Measurements from ENCODE around the gene CHD8. TPM values are rescaled to one million over a fixed set of nuclear protein-coding genes. Genes with fewer than 3 reads are reported as not detected.

CHD8 gene
- total RNA-seq, 1 experiment from 2014 or later, result 135 TPM

DNA sequence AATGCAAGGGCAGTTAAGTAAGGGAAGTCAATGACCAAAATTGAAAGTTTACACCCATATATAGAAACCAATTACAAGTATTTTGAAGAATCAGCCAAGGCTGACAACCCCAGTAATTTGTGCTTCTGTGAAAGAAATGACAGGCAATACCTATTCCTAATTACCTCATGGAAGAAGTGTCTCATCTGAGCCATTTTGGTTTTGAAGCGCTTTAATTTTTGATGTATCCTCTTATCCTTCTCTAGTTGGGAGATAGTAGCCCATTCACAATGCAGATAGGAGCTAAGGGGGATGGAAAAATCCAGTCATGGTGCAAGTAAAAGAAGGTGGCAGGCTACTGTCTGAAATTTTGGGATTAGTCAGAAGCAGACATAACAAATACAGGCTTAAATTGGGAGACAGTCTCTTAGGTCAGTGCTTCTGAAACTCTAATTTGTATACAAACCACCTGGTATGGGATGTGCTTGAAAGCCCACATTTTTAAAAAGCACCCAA, 41.7 kb downstream of the CHD8 start:
- Histone ChIP-seq H3K18ac (ENCODE audit: insufficient read length, low read depth, low read length) (no peak overlapping the region), H2AFZ (ENCODE audit: low read length) (no peak overlapping the region), H3K79me1 (ENCODE audit: insufficient read depth, low read depth, low read length, poor library complexity, severe bottlenecking) (peaks cover 3% of the 10 kb centered on the region), H3K56ac (ENCODE audit: insufficient read length, low read depth, low read length) (no peak overlapping the region), H2BK15ac (ENCODE audit: low read depth, low read length) (no peak overlapping the region), H2BK5ac (ENCODE audit: insufficient read length, low read length) (no peak overlapping the region), H3K4me1 (ENCODE audit: insufficient read depth, low read length) (no peaks in the 10 kb centered on the region), H3K4ac (ENCODE audit: low read depth, low read length) (no peak overlapping the region), H2AK5ac (ENCODE audit: insufficient read length, low read length) (no peak overlapping the region), H3K9ac (ENCODE audit: extremely low read depth, insufficient read length, low read length) (no peak overlapping the region), H2BK20ac (ENCODE audit: low read depth, low read length, poor library complexity, severe bottlenecking) (no peak overlapping the region), H4K5ac (ENCODE audit: insufficient read length, low read depth, low read length) (no peak overlapping the region), H3K23ac (ENCODE audit: insufficient read length, low read depth, low read length) (no peak overlapping the region), H3K4me2 (ENCODE audit: insufficient read depth, insufficient read length, low read length) (no peak overlapping the region), H3K23me2 (ENCODE audit: insufficient read length, low read depth, low read length, poor library complexity, severe bottlenecking) (no peaks in the 10 kb centered on the region), H4K20me1 (ENCODE audit: control insufficient read depth, insufficient read depth, insufficient read length) (no peaks in the 10 kb centered on the region), H3K27ac (ENCODE audit: insufficient read length, low read depth, low read length) (no peak overlapping the region), H4K91ac (ENCODE audit: insufficient read length, low read depth, low read length) (no peak overlapping the region), H3K79me2 (ENCODE audit: insufficient read depth, low read length) (no peaks in the 10 kb centered on the region), H3K14ac (ENCODE audit: insufficient read depth, low read length) (no peak overlapping the region), H3K27me3 (ENCODE audit: insufficient read depth, low read length) (no peaks in the 10 kb centered on the region), H3T11ph (ENCODE audit: low read length) (no peak overlapping the region), H2BK12ac (ENCODE audit: insufficient read length, low read depth, low read length) (no peak overlapping the region), H2BK120ac (ENCODE audit: low read depth, low read length, poor library complexity, severe bottlenecking) (no peak overlapping the region), H4K8ac (replicated peaks; ENCODE audit: insufficient read length, low read depth, low read length) (no peak overlapping the region), H3K9me3 (ENCODE audit: control insufficient read depth, low read depth, low read length) (no peaks in the 10 kb centered on the region)
- H3K4me3 Mint-ChIP-seq, result no peak overlapping the region
- TF ChIP-seq, protein P1, sequence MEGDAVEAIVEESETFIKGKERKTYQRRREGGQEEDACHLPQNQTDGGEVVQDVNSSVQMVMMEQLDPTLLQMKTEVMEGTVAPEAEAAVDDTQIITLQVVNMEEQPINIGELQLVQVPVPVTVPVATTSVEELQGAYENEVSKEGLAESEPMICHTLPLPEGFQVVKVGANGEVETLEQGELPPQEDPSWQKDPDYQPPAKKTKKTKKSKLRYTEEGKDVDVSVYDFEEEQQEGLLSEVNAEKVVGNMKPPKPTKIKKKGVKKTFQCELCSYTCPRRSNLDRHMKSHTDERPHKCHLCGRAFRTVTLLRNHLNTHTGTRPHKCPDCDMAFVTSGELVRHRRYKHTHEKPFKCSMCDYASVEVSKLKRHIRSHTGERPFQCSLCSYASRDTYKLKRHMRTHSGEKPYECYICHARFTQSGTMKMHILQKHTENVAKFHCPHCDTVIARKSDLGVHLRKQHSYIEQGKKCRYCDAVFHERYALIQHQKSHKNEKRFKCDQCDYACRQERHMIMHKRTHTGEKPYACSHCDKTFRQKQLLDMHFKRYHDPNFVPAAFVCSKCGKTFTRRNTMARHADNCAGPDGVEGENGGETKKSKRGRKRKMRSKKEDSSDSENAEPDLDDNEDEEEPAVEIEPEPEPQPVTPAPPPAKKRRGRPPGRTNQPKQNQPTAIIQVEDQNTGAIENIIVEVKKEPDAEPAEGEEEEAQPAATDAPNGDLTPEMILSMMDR (conservative IDR thresholded peaks at IDR 0.05), result no peak
- H3K27ac Mint-ChIP-seq, result no peak overlapping the region
- WGBS (ENCODE audit: extremely low coverage, insufficient read length, low lambda C conversion rate), result no CpG with 5 or more reads among the region's 1 CpG
- no peaks in the 10 kb centered on the region for H3K9me3 Mint-ChIP-seq
- no peaks in the 10 kb centered on the region for H3K4me1 Mint-ChIP-seq
- no peak for DNase-seq
- peaks cover 39 to 92% (median 78%) of the 10 kb centered on the region in 3 experiments; a peak in 6 of 7 replicates for H3K36me3 Mint-ChIP-seq (ENCODE audit: insufficient read depth in 1 of 3, low read depth in 3 of 3)
- no peaks in the 10 kb centered on the region for H3K27me3 Mint-ChIP-seq (ENCODE audit: low read depth)
